GM23248 (cell line): ENCODE measurements around the gene BMS1.

ENCODE experiments used
- EZH2 ChIP-seq: fragments of 200-600 bp; sonication (generic); IDR thresholded peaks from 2 replicates; pipeline ENCODE4 v1.6.1; 2018; ENCODE audit warnings: antibody characterized with exemption, mild to moderate bottlenecking; ENCODE audit not compliant: insufficient read depth, poor library complexity, severe bottlenecking
- EZH2phosphoT487 ChIP-seq: fragments of 200-600 bp; sonication (generic); IDR thresholded peaks from 2 replicates; pipeline ENCODE4 v1.6.1; 2018; ENCODE audit warnings: antibody characterized with exemption, moderate library complexity, mild to moderate bottlenecking, low read depth; ENCODE audit not compliant: insufficient read depth

DNA sequence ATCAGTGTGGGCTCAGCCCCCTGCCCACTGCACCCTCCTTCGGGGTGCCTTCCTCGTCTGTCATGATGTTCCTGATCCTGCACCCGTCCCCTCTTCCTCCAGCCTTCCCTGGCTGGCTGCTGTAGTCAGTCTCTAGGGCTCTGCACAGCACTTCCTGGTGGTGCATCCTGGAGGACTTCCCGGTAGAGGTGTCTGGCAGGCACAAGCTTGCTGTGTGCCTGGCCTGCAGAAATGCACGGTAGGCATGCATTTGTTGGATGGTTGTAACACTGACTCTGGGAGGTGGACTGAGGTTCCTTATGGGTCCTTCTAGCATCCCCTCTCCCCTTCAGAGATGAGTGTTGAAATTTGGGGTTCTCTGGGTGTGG is 92.8 kb downstream of the BMS1 start:
- TF ChIP-seq EZH2 (no peak), EZH2phosphoT487 (no peak)
